ENCODE measurements around the gene SYNE1.
"Not testable (repeated sequence)": the region's sequence is repeated elsewhere in the genome, so short reads cannot be mapped to it uniquely, and the experiment has no call there.

Gene SYNE1

DNA sequence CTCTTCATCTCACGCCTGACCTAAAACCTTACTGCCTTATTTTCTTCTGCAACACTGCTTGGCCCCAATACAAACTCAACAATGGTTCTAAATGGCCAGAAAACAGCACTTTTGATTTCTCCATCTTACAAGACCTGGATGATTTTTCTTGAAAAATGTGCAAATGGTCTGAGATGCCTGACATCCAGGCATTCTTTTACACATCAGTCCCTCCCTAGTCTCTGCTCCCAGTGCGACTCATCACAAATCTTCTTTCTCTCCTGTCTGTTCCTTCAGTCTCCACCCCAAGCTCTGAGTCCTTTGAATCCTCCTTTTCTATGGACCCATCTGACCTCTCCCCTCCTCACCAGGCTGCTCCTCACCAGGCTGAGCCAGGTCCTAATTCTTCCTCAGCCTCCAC, 145.7 kb downstream of the SYNE1 start:
- DNase-seq (ENCODE audit: low read depth in 2 of 2): not testable (repeated sequence)

- DNase-seq (ENCODE audit: low read depth in 2 of 2): not testable (repeated sequence)
Observed at GRCh38 chr6:152490971-152491378, 146.2 kb downstream of the SYNE1 start.

DNA sequence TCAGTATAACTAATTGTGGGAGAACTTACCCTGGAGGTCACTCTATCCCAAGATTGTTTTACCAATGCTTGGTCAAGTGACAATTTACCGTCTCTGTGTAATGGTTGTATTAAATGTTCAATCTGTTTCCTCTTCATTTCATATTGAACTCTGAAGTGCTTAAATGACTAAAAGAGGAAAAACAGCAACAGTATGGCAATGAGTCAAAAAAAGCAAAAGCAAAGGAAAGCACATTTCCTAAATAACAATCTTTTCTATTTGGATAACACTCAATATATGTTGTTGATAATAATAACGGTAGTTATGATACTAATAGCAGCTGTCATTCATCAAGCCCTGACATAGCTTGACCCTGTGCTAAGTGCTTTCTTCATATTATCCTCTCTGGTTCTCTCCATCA, 152.4 kb downstream of the SYNE1 start:
- DNase-seq (ENCODE audit: low read depth in 2 of 2): no peak

- no peak for DNase-seq (ENCODE audit: low read depth in 2 of 2)
Observed at GRCh38 chr6:152482289-152482688, 154.9 kb downstream of the SYNE1 start.

- DNase-seq (ENCODE audit: low read depth in 2 of 2): no peak
Observed at GRCh38 chr6:152478377-152479010, 158.7 kb downstream of the SYNE1 start.

DNA sequence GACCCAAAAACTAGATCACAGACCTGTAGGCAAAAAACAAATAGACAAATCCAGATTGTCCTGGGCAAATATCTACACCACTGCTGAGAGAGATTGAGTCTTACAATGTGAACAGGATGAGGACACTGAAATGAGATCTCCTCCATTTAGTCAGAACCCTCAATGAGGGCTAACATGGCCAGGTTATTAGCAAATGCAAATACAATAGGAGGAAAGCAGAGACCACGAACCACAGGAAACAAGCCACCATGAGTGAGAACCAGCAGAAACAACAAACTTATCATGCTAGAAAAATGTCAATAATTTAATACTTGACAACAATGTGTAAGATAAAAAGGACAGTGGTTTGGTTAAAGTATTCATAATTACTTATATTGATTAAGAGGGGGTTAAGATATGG, 162.8 kb downstream of the SYNE1 start:
- no peak for DNase-seq (ENCODE audit: low read depth in 2 of 2)

GRCh38 chr6:152472325-152472724, 164.8 kb downstream of the SYNE1 start:
- no peak for DNase-seq (ENCODE audit: low read depth in 2 of 2)

DNA sequence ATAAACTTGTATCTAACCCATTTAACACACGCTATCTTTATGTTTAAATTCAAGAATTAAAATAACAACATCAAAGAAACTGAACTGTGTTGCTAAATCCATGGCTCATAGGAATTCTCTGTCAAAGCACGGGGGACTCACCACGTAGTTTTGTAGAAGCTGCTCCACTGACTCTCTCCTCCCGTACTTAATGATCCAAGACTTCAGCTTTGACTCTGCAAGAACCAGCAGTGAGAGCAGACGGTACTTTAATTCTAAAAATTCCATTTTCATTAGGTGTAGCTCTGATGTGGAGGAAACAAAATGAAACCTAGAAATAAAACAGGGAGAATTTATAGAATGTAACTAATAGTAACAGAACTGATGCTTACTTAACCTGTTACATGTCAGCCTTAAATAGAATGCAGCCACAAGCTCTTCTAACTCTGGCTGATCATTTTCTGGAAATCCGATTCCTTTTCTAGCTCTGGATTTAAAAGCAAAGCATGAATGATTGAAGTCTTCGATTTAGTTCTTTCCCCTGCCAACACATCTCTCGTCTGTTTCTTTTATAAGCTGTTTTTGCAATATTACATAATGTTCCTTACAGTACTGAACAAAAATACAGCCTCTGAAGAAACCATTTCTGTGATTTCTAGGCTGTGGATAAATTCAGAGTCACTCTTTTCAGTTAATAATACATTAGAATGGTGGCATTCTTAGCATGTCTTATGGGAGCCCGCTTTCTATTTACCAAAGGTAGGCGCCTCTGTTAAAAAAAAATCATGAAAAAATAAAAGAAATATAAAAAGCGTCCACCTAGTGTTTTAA, 165.5 kb downstream of the SYNE1 start:
- DNase-seq (ENCODE audit: low read depth in 2 of 2): no peak

DNA sequence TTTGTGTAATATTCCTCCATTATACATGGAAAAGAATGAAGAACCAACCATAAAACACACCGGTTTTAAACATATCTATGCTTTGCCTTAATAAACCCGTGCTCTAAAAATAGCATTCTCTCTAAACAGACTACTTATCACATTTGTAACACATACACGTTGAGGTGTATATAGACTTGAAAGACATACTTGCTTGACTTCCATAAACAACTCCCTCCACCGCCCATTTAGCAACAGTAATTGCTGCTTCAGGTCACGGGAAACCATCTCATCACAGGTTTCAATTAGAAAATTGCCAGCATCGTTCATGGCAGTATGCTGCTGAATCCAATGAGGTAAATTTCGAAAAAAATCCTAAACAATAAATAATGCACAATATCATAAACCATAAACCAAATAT, 174.0 kb downstream of the SYNE1 start:
- no peak for DNase-seq (ENCODE audit: low read depth in 2 of 2)

DNA sequence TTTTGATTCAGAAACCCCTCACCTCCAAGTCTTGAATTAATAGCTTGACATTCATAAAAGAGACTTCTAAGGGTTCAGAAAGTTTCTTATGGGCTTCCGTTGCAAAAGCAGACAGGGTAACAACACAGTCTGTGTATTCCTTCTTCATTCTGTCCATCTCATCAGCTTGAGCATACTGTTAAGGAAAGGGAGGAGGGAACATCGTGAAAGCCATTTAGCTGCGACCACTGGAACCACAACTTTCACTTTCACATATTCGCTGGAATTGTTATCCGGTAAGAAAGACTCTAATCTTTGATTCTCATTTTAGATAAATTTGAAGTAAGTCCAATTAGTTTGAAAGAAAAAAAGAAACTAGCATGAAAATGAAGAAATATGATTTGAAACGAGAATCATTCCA, 174.4 kb downstream of the SYNE1 start:
- DNase-seq (ENCODE audit: low read depth in 2 of 2): no peak

- DNase-seq (ENCODE audit: low read depth in 2 of 2): no peak
Observed at GRCh38 chr6:152461556-152461955, 175.6 kb downstream of the SYNE1 start.

DNA sequence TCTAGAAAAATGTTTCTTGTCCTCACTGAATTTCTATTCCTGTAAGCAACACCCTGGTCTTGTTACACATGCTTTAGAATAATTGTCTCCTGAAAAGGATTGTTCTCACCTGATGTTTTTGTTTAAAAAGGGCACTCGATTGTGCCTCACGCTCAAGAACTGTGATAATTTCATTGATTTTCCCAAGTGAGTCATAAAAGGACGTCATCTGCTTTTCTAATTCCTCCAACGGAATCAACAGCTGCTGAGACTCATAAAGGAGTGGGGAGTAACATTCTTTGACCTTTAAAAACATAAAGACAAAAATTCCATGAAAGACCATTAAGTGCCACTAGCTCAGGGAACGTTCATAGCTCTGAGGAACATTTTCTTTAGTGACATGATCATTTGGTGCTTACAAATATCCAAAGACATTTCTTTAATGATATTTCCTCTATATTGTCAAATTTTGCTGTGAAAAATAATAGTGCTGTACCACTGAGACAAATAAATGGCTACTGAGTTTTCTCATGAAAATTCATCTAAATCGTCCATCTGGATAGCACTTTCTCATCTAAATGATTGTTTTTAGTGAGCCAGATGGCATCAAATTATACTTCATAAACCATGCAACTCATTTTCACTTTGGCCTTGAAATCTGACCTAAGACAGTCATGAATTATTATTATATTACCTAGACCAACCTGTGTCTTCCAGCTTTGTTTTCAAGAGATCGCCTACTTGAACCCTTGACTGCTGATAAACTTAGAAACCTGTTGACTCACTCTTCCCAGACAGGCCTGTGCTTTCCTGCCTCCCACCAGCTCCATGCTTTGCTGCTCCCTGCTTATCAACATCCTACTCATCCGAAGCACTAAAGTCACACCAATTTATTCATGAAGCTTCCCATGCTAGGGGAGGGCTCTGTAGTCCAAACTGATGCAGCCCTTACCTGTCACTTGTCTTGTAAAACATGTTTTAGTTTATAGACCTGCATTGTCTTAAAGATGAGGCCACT, 178.2 kb downstream of the SYNE1 start:
- no peak for DNase-seq (ENCODE audit: low read depth in 2 of 2)

- no peak for DNase-seq (ENCODE audit: low read depth in 2 of 2)
Observed at GRCh38 chr6:152457949-152458624, 179.1 kb downstream of the SYNE1 start.

DNA sequence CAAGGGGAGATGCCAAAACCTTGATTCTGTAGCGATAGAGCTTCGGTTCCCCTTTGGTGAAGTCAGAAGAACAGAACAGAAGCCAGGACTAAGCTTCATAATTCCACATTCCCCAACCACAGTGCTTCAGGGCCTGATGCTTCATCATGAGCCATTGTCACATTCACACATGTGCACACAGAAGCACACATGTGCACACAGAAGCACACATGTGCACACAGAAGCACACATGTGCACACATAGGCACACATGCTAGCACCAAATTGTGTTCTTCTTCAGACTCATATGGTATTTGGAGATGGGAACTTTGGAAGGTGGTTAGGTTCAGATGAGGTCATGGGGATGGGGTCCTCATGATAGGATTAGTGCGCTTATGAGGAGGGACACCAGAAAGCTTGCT, 183.2 kb downstream of the SYNE1 start:
- DNase-seq (ENCODE audit: low read depth in 2 of 2): no peak

GRCh38 chr6:152453421-152453820, 183.7 kb downstream of the SYNE1 start:
- no peak for DNase-seq (ENCODE audit: low read depth in 2 of 2)

- no peak for DNase-seq (ENCODE audit: low read depth in 2 of 2)
Observed at GRCh38 chr6:152452639-152453038, 184.5 kb downstream of the SYNE1 start.

- DNase-seq (ENCODE audit: low read depth in 2 of 2): no peak
Observed at GRCh38 chr6:152450519-152450918, 186.6 kb downstream of the SYNE1 start.

GRCh38 chr6:152441902-152442301, 195.3 kb downstream of the SYNE1 start:
- DNase-seq (ENCODE audit: low read depth in 2 of 2): no peak

GRCh38 chr6:152435816-152436215, 201.3 kb downstream of the SYNE1 start:
- DNase-seq (ENCODE audit: low read depth in 2 of 2): no peak

GRCh38 chr6:152432758-152433157, 204.4 kb downstream of the SYNE1 start:
- no peak for DNase-seq (ENCODE audit: low read depth in 2 of 2)

GRCh38 chr6:152428126-152428525, 209.0 kb downstream of the SYNE1 start:
- DNase-seq (ENCODE audit: low read depth in 2 of 2): no peak

DNA sequence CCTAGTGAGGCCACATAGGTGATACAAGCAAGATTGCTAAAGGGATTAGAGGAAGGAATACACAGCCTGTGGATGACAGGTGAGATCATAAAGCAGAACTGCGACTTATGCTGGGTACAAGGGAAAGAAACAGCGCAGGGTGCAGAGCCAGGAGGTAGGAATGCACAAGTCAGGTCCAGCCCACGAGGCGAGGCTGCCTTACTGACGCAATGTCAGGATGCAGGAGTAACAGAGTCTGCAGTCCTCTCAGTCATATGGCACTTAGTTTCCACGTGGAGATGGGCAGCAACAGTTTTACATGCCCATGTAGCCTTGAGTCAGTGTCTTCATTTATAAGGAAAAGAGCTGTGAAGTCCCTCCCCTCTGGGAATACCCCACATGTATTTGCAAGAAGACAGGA, 210.9 kb downstream of the SYNE1 start:
- DNase-seq (ENCODE audit: low read depth in 2 of 2): no peak

Data from stimulated activated CD4-positive, alpha-beta T cell treated with anti-CD3 and anti-CD28 coated beads, Interleukin-4, amount 100 ng/mL, for 48 hours (primary cell).